Ovary (tissue), 3 donors: ENCODE results near the gene DENND1A.

Experiments
- CTCF ChIP-seq, 3 donors: fragments of 450-650 bp in 2 of 3; fragments of 200-600 bp in 1 of 3; IDR thresholded peaks; one replicate each; pipeline versions ENCODE4 v1.5.1 to v1.8.0; 2016 to 2022; ENCODE audit warnings: antibody characterized with exemption in 3 of 3, mild to moderate bottlenecking in 1 of 3
- POLR2A ChIP-seq: fragments of 450-650 bp; IDR thresholded peaks from one replicate; pipeline ENCODE4 v1.6.1; 2017; ENCODE audit warnings: antibody characterized with exemption, mild to moderate bottlenecking, moderate library complexity
- donor health status: DM: no; HTN: no; CAD: no.

DNA sequence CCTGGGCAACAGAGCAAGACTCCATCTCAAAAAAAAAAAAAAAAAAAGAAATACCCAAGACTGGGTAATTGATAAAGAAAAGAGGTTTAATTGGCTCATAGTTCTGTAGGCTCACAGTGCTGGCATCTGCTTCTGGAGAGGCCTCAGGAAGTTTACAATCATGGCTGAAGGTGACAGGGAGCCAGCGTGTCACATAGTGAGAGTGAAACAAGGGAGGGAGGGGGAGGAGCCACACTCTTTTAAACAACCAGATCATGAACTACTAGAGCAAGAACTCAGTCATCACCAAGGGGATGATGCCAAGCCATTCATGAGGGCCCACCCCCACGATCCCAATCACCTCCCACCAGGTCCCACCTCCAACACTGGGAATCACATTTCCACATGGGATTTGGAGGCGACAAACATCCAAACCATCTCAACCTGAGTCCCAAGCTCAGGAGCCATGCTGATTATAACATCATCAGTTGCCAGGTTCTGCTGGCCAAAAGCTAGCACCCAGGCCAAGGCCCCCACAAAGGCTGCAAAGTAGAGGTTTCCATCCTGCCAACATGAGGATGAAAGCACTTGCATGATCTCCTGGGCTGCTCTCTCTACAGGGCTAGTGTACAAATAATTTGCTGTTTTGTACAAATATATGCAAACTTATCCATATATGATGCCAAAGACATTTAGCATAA lies 15.3 kb downstream of the DENND1A start:
- no peak for TF ChIP-seq CTCF (IDR thresholded peaks at IDR 0.05)
- TF ChIP-seq POLR2A = no peak
